HCT116 (cell line): ENCODE measurements around the gene ARGLU1.

Experiments used
- TF ChIP-seq, protein P1 (sequence below): IDR thresholded peaks from 2 replicates; pipeline ENCODE4 v1.6.1; 2012
- TF ChIP-seq, protein P2 (sequence below), 3 experiments: fragments of 200-600 bp in 1 of 3; sonication (generic) in 1 of 3; IDR thresholded peaks in 2 of 3; conservative IDR thresholded peaks in 1 of 3; 2 replicates each; pipeline ENCODE4 v1.5.1; 2012 to 2017; ENCODE audit warnings: low read depth in 2 of 3, low read length in 2 of 3, antibody characterized with exemption in 1 of 3, borderline replicate concordance in 1 of 3, control low read depth in 1 of 3, mild to moderate bottlenecking in 1 of 3, mixed read lengths in 1 of 3, mixed run types in 1 of 3, moderate library complexity in 1 of 3; ENCODE audit not compliant: insufficient read depth in 1 of 3

DNA sequence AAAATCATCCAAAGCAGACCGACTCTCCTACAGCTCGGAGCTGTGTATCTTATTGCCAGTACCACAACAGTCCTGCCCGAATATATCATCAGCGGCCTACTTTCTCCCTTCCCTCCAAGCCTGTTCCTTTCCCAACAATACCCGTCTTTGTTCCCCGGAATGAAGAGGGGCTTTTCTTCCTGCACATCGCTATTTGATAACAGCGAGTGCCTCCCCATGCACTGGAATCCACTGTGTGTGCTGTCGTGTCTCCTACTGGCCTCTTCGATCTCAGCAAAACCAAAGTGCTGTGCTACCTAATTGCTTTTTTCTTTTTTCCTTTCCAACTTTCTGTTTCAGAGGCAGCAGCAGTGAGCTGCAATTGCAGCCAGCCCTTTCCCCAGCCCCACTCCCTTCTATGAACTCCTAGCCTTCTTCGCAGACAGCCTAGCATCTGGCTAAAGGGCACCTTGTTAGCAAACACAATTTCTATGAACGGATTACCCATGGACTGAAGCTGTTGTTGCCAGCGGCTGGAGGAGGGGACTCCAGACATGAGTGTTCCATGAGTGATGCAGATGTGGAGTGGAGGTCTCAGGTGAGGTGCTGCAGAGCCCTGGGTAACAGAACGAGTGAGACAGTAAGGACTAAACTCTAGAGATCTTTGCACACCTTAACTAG lies 75.9 kb downstream of the ARGLU1 start:
- TF ChIP-seq, protein P1, sequence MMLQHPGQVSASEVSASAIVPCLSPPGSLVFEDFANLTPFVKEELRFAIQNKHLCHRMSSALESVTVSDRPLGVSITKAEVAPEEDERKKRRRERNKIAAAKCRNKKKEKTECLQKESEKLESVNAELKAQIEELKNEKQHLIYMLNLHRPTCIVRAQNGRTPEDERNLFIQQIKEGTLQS = no peak
- TF ChIP-seq, protein P2, sequence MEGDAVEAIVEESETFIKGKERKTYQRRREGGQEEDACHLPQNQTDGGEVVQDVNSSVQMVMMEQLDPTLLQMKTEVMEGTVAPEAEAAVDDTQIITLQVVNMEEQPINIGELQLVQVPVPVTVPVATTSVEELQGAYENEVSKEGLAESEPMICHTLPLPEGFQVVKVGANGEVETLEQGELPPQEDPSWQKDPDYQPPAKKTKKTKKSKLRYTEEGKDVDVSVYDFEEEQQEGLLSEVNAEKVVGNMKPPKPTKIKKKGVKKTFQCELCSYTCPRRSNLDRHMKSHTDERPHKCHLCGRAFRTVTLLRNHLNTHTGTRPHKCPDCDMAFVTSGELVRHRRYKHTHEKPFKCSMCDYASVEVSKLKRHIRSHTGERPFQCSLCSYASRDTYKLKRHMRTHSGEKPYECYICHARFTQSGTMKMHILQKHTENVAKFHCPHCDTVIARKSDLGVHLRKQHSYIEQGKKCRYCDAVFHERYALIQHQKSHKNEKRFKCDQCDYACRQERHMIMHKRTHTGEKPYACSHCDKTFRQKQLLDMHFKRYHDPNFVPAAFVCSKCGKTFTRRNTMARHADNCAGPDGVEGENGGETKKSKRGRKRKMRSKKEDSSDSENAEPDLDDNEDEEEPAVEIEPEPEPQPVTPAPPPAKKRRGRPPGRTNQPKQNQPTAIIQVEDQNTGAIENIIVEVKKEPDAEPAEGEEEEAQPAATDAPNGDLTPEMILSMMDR (IDR thresholded peaks at IDR 0.05 in 2 of 3, conservative IDR thresholded peaks at IDR 0.05 in 1 of 3; ENCODE audit: borderline replicate concordance in 1 of 3, insufficient read depth in 1 of 3, low read depth in 2 of 3, low read length in 2 of 3) = no peak
